ENCODE results near the gene DNM1L. TPM values are rescaled to one million over a fixed set of nuclear protein-coding genes. Genes with fewer than 3 reads are reported as not detected.

Gene DNM1L
- total RNA-seq, 4 donors from 2014 or later = 66.9 to 109 (median 88.3) TPM

GRCh38 chr12:32755051-32755653 lies 76.1 kb downstream of the DNM1L start:
- Histone ChIP-seq H3K27me3 (no peaks in the 10 kb centered on the region), H3K36me3 (peaks cover 0 to 37% of the 10 kb centered on the region in 2 donors), H3K27ac (peak overlapping the region; percentile 89 to 100 (median 95)), H3K9me3 (no peaks in the 10 kb centered on the region), H3K4me1 (peaks cover 0 to 27% (median 10%) of the 10 kb centered on the region in 3 donors), H3K4me3 (peak overlapping the region; percentile 92 to 100)
- 0% methylated on average over 3 of the region's 40 CpGs; no CpG with 5 or more reads in 1 of the 2 donors for WGBS, 2 donors (ENCODE audit: low coverage in 1 of 2)
- peak; percentile 37 for ATAC-seq
- TF ChIP-seq CTCF (IDR thresholded peaks at IDR 0.05) (peak in 3 of 4 experiments; percentile 23 to 73 (median 51)), POLR2A (IDR thresholded peaks at IDR 0.05) (no peak)

GRCh38 chr12:32755654-32756475 lies 76.8 kb downstream of the DNM1L start, which contains the start of gene YARS2:
Gene YARS2, minus strand, starts transcription at chr12:32755897. Its CDS starts 23 bp downstream, at chr12:32755874.
- ATAC-seq = peak; percentile 99
- Histone ChIP-seq H3K27ac (peak within 1 kb of the TSS; percentile 89 to 100 (median 95)), H3K36me3 (peaks cover 0 to 30% of the 10 kb centered on the region in 2 donors), H3K27me3 (no peaks in the 10 kb centered on the region), H3K4me1 (peaks cover 0 to 27% (median 10%) of the 10 kb centered on the region in 3 donors), H3K9me3 (no peaks in the 10 kb centered on the region), H3K4me3 (peak within 1 kb of the TSS; percentile 92 to 100)
- TF ChIP-seq POLR2A (IDR thresholded peaks at IDR 0.05) = peak; percentile 28 to 54
- peak; percentile 65 to 84 (median 74) for TF ChIP-seq CTCF (IDR thresholded peaks at IDR 0.05)
- TF ChIP-seq EP300 (IDR thresholded peaks at IDR 0.05) = no peak
- TF ChIP-seq POLR2AphosphoS5 (IDR thresholded peaks at IDR 0.05) = peak; percentile 37
- 0% methylated on average over 21 to 24 of the region's 39 CpGs for WGBS, 2 donors (ENCODE audit: low coverage in 1 of 2)

- 9 to 26% methylated on average over 6 to 8 of the region's 8 CpGs for WGBS, 2 donors (ENCODE audit: low coverage in 1 of 2)
- Histone ChIP-seq H3K4me1 (peaks cover 0 to 27% (median 10%) of the 10 kb centered on the region in 3 donors), H3K36me3 (peaks cover 0 to 23% of the 10 kb centered on the region in 2 donors), H3K27me3 (no peaks in the 10 kb centered on the region), H3K9me3 (no peaks in the 10 kb centered on the region), H3K27ac (peak overlapping the region; percentile 89 to 100 (median 95)), H3K4me3 (peak overlapping the region in 1 of 2 donors; percentile 92)
- no peak for TF ChIP-seq POLR2AphosphoS5 (IDR thresholded peaks at IDR 0.05)
- TF ChIP-seq POLR2A (IDR thresholded peaks at IDR 0.05) = no peak
- TF ChIP-seq CTCF (IDR thresholded peaks at IDR 0.05) = no peak
- no peak for TF ChIP-seq EP300 (IDR thresholded peaks at IDR 0.05)
- ATAC-seq = no peak
Observed at GRCh38 chr12:32756476-32757066, 77.5 kb downstream of the DNM1L start.

- H3K36me3 ChIP-seq = peaks cover 0 to 17% of the 10 kb centered on the region in 2 donors
- no peak overlapping the region for H3K4me3 ChIP-seq
- H3K9me3 ChIP-seq = no peaks in the 10 kb centered on the region
- peaks cover 5% of the 10 kb centered on the region for H3K27me3 ChIP-seq
- peaks cover 0 to 27% (median 10%) of the 10 kb centered on the region in 3 donors for H3K4me1 ChIP-seq
- no peak for TF ChIP-seq CTCF (IDR thresholded peaks at IDR 0.05)
- TF ChIP-seq POLR2A (IDR thresholded peaks at IDR 0.05) = no peak
- no peak for TF ChIP-seq POLR2AphosphoS5 (IDR thresholded peaks at IDR 0.05)
- TF ChIP-seq EP300 (IDR thresholded peaks at IDR 0.05) = no peak
- no peak for ATAC-seq
- whole genome bisulfite sequencing, 2 donors (ENCODE audit: low coverage in 1 of 2) = 100% methylated on average over 2 of the region's 3 CpGs
- no peak overlapping the region for H3K27ac ChIP-seq
Observed at GRCh38 chr12:32757157-32757556, 78.1 kb downstream of the DNM1L start.

All from gastroesophageal sphincter (tissue), 4 donors.